ENCODE data around the gene AURKB.

AURKB gene

DNA sequence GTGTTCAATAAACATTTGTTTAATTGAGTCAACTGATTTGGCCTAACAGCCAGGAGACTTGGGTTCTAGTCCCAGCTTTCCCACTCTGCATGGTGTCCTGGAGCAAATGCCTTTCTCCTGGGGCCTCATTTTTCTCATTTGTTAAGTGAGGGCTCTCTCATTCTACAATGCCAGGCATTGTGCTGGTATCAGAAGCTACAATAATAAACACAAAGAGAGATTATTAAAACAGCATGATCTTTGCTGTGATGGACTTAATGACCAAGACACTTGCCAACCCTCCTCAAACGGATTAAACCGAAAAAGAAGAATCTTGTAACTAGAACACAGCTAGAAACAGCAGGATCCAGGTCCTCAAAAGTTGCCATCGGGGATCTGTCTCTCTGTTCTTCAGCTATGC lies 42.8 kb downstream of the AURKB start:
- Mint-ChIP-seq H3K4me1 (peaks cover 44% of the 10 kb centered on the region), H3K4me3 (no peak overlapping the region), H3K27ac (no peak overlapping the region), H3K9me3 (no peaks in the 10 kb centered on the region), H3K36me3 (peaks cover 4% of the 10 kb centered on the region), H3K27me3 (no peaks in the 10 kb centered on the region)
- CTCF ChIA-PET: no interaction called here
- no peak for DNase-seq

DNA sequence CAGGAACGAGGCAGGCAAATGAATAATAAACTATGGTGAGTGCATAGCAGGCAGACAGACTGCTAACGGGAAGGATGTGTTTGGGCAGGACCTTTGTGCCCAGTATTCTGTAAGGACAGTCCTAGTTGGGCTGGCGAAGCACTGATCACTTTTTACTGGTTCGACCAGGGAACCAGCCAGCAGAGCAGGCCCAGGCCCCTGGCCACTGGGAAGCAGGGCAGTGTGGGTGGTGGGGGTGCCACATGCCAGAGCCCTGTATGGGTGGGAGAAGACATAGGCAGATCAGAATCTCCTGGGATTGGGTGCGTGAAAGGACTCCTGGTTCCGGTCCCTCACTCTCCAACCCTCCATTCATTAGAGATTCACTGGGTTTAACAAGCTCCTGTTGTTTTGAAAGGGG lies 43.6 kb downstream of the AURKB start:
- CTCF ChIA-PET: no interaction called here
- no peaks in the 10 kb centered on the region for H3K27me3 Mint-ChIP-seq
- no peak for DNase-seq
- no peak overlapping the region for H3K4me3 Mint-ChIP-seq
- no peak overlapping the region for H3K27ac Mint-ChIP-seq
- H3K9me3 Mint-ChIP-seq: no peaks in the 10 kb centered on the region
- H3K36me3 Mint-ChIP-seq: peaks cover 8% of the 10 kb centered on the region
- peaks cover 41% of the 10 kb centered on the region for H3K4me1 Mint-ChIP-seq

DNA sequence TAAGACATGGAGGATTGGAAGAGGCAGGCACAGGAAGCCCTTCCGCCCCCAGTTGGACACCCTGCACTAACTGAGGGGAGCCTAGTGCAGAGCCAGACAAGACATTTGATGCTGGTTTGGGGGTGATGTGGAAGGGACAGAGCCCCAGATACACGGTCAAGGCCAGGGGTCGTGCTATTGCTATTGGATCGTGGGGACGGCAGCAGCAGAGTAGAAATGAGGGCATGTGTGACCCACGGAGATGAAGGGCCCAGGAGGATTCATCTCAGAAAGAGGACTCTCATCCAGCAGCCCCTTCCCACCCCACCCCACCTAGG lies 45.6 kb downstream of the AURKB start:
- DNase-seq: peak; percentile 54
- H3K36me3 Mint-ChIP-seq: peaks cover 25% of the 10 kb centered on the region
- CTCF ChIA-PET: interaction anchor here (0.6 to 1.7 kb wide), 6 partner anchors 9 to 54 kb away, joined by 3 to 6 read pairs (median 3); no protein-coding TSS in a partner anchor
- H3K9me3 Mint-ChIP-seq: no peaks in the 10 kb centered on the region
- H3K4me1 Mint-ChIP-seq: peaks cover 52% of the 10 kb centered on the region
- no peaks in the 10 kb centered on the region for H3K27me3 Mint-ChIP-seq
- H3K4me3 Mint-ChIP-seq: peak overlapping the region; percentile 75
- peak overlapping the region; percentile 98 for H3K27ac Mint-ChIP-seq

DNA sequence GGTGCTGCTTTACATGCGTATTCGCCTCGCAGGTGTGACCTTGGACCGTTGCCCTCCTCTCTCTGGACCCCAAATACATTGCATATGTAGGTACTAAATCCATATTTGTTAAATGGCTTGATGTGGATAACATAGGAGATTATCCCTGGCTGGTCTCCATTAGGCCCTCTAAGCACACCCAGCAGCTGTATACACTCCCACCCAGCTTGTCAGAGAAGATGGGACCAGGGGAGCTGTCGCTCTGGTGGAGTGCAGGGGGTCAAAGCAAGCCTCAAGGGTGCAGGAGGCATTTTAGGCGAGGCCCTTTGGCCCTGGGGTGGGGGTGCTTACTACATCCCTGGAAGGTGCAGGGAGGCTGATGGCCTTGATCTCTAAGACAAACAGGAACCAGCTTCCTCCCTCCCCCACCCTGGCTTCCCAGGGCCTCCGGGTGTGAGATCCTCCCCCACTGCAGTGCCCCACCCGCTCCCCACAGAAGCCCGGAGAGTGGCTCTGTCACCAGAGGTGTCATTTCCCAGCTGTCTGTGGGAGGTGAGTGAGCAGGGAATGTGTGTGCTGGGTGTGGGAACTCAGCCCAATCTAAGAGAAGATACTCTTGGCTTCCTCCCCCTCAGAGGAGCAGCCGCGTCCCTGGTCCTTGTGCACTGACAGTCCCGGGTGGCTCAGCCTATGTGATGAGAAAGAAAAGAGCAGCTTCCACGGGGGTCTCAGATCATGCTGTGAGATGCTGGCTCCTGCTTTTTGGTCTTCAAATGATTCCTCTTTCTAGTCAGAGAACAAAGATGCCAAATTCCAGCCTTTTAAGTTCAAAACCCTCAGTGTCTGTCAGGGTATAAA lies 46.2 kb downstream of the AURKB start:
- peaks cover 25% of the 10 kb centered on the region for H3K36me3 Mint-ChIP-seq
- DNase-seq: peak; percentile 89
- H3K4me3 Mint-ChIP-seq: peak overlapping the region; percentile 75
- no peaks in the 10 kb centered on the region for H3K9me3 Mint-ChIP-seq
- H3K4me1 Mint-ChIP-seq: peaks cover 58% of the 10 kb centered on the region
- CTCF ChIA-PET: interaction anchor here (0.6 to 1.7 kb wide), 7 partner anchors 8 to 54 kb away, joined by 3 to 6 read pairs (median 3); no protein-coding TSS in a partner anchor
- H3K27ac Mint-ChIP-seq: peak overlapping the region; percentile 98
- H3K27me3 Mint-ChIP-seq: no peaks in the 10 kb centered on the region

- Mint-ChIP-seq H3K4me3 (peak overlapping the region; percentile 75), H3K36me3 (peaks cover 33% of the 10 kb centered on the region), H3K27ac (peak overlapping the region; percentile 98), H3K4me1 (peaks cover 65% of the 10 kb centered on the region), H3K27me3 (no peaks in the 10 kb centered on the region), H3K9me3 (no peaks in the 10 kb centered on the region)
- peak; percentile 54 for DNase-seq
- CTCF ChIA-PET: interaction anchor here (0.9 to 1.7 kb wide), 5 partner anchors 8 to 26 kb away, joined by 3 to 6 read pairs (median 3); no protein-coding TSS in a partner anchor
Measured at GRCh38 chr17:8162997-8163977, 47.1 kb downstream of the AURKB start.

GRCh38 chr17:8162233-8162996 lies 48.0 kb downstream of the AURKB start, which contains the start of gene VAMP2:
Gene VAMP2 (minus strand): TSS chr17:8162948. CDS start chr17:8162879, 69 bp downstream.
- peak; percentile 88 for DNase-seq
- CTCF ChIA-PET: no interaction called here

GRCh38 chr17:8161289-8162232 lies 48.8 kb downstream of the AURKB start:
- DNase-seq: no peak
- H3K4me3 Mint-ChIP-seq: peak overlapping the region; percentile 86
- CTCF ChIA-PET: interaction anchor here (0.7 to 1.4 kb wide), 4 partner anchors 10 to 101 kb away, joined by 3 to 10 read pairs (median 3); no protein-coding TSS in a partner anchor
- H3K36me3 Mint-ChIP-seq: peaks cover 32% of the 10 kb centered on the region
- no peaks in the 10 kb centered on the region for H3K9me3 Mint-ChIP-seq
- H3K27me3 Mint-ChIP-seq: no peaks in the 10 kb centered on the region
- H3K4me1 Mint-ChIP-seq: peaks cover 64% of the 10 kb centered on the region
- H3K27ac Mint-ChIP-seq: peak overlapping the region; percentile 96

More at GRCh38 chr17:8162233-8162996, 48.0 kb downstream of the AURKB start, which contains the start of gene VAMP2:
- no peaks in the 10 kb centered on the region for H3K9me3 Mint-ChIP-seq
- peaks cover 33% of the 10 kb centered on the region for H3K36me3 Mint-ChIP-seq
- H3K4me1 Mint-ChIP-seq: peaks cover 67% of the 10 kb centered on the region
- no peaks in the 10 kb centered on the region for H3K27me3 Mint-ChIP-seq
- peak within 1 kb of the TSS; percentile 86 for H3K4me3 Mint-ChIP-seq
- H3K27ac Mint-ChIP-seq: peak within 1 kb of the TSS; percentile 98

- H3K36me3 Mint-ChIP-seq: peaks cover 32% of the 10 kb centered on the region
Measured at GRCh38 chr17:8160741-8161221, 49.6 kb downstream of the AURKB start.

GRCh38 chr17:8160224-8160577 lies 50.2 kb downstream of the AURKB start:
- DNase-seq: no peak
- Mint-ChIP-seq H3K4me3 (peak overlapping the region; percentile 86), H3K27me3 (no peaks in the 10 kb centered on the region), H3K4me1 (peaks cover 61% of the 10 kb centered on the region), H3K27ac (peak overlapping the region; percentile 96), H3K36me3 (peaks cover 32% of the 10 kb centered on the region), H3K9me3 (no peaks in the 10 kb centered on the region)
- CTCF ChIA-PET: interaction anchor here (1.2 to 6.8 kb wide), 4 partner anchors 20 to 99 kb away, joined by 3 to 40 read pairs (median 4); no protein-coding TSS in a partner anchor

More at GRCh38 chr17:8160741-8161221, 49.6 kb downstream of the AURKB start:
- no peaks in the 10 kb centered on the region for H3K27me3 Mint-ChIP-seq
- no peaks in the 10 kb centered on the region for H3K9me3 Mint-ChIP-seq
- CTCF ChIA-PET: interaction anchor here (0.7 to 1.4 kb wide), 5 partner anchors 10 to 100 kb away, joined by 3 to 10 read pairs (median 3); no protein-coding TSS in a partner anchor
- H3K4me1 Mint-ChIP-seq: peaks cover 61% of the 10 kb centered on the region
- H3K27ac Mint-ChIP-seq: peak overlapping the region; percentile 96
- H3K4me3 Mint-ChIP-seq: peak overlapping the region; percentile 86
- no peak for DNase-seq

DNA sequence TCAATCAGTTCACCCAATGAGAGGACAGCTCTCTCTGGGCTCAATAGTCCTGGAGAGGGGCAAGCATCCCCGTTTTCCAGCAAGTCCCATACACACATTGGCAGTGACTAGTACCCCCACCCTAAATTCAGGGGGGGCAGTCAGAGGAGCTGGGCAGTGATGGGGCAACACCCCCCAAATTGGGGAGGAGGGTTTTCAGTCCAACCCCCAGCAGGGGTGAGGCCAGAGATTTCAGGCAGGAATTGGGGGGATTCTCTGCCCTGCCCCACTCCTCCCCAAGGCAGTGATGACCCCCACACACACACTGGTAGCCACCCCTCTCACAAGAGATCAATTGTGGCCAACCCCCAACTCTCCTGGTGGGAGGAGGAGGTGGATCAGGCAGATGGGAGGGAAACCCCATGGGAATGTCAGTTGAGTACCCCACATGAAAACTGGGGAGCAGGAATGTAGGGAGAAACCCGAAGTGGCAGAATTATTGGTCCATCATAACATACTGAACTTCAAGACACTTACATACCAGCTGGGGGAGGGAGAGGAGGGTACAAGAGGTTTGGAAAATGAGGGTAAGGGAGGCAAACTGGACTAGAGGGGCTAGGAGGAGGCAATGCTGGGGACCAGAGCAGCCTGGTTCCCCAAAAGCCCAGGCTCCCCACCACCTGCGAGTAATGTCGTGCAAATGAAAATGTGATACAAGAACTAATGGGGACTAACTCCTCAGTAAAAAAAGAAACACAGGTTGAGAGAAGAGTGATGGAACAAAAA lies 50.7 kb downstream of the AURKB start:
- Mint-ChIP-seq H3K27ac (peak overlapping the region; percentile 96), H3K27me3 (no peaks in the 10 kb centered on the region), H3K36me3 (peaks cover 30% of the 10 kb centered on the region), H3K9me3 (no peaks in the 10 kb centered on the region), H3K4me1 (peaks cover 55% of the 10 kb centered on the region), H3K4me3 (peak overlapping the region; percentile 50)
- no peak for DNase-seq
- CTCF ChIA-PET: interaction anchor here (1.2 to 6.8 kb wide), 10 partner anchors 21 to 68 kb away, joined by 3 to 40 read pairs (median 4); partner anchors contain the start of gene HES7

DNA sequence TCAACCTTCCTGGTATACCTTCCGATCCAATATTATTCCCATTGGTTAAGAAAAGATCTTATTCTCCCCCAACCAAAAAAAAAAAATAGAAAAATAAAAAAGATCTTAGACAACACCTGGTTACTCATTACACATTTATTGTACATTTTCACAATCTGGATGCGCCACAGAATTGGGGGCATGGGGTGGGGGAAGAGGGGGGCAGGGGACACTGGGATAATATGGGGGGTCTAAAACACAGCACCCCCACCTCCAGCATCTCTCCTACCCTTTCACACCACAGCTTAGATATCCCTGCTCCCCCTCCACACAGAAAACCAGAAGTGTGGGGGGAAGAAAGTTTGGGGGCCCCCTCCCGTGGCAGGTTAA lies 51.4 kb downstream of the AURKB start:
- H3K4me3 Mint-ChIP-seq: no peak overlapping the region
- H3K9me3 Mint-ChIP-seq: no peaks in the 10 kb centered on the region
- H3K27me3 Mint-ChIP-seq: no peaks in the 10 kb centered on the region
- CTCF ChIA-PET: interaction anchor here (0.6 to 6.8 kb wide), 16 partner anchors 10 to 168 kb away, joined by 3 to 40 read pairs (median 4); partner anchors contain the start of gene HES7
- no peak for DNase-seq
- peak overlapping the region; percentile 95 for H3K27ac Mint-ChIP-seq
- peaks cover 30% of the 10 kb centered on the region for H3K36me3 Mint-ChIP-seq
- H3K4me1 Mint-ChIP-seq: peaks cover 49% of the 10 kb centered on the region
